Liver (tissue), 9 donors: Measurements from ENCODE around the gene AGR2. TPM values are rescaled to one million over a fixed set of nuclear protein-coding genes. Genes with fewer than 3 reads are reported as not detected.

ENCODE experiments used
- DNase-seq: peaks from one replicate; pipeline ENCODE4 v3.0.0-alpha.2; 2017; ENCODE audit warnings: low spot score
- H3K27ac ChIP-seq, 2 donors: one replicate each; pipeline ENCODE4 v1.7.0; 2013; ENCODE audit warnings: inconsistent platforms in 2 of 2, low read length in 2 of 2, control low read depth in 1 of 2, low read depth in 1 of 2, mild to moderate bottlenecking in 1 of 2
- H3K27me3 ChIP-seq, 4 donors: one replicate each; pipeline versions ENCODE4 v1.6.1 to v1.7.0; 2013; ENCODE audit warnings: low read length in 3 of 4, inconsistent platforms in 1 of 4, mild to moderate bottlenecking in 1 of 4, moderate library complexity in 1 of 4; ENCODE audit not compliant: control insufficient read depth in 4 of 4, insufficient read depth in 4 of 4
- H3K36me3 ChIP-seq, 4 donors: one replicate each; pipeline versions ENCODE4 v1.6.1 to v1.7.0; 2013; ENCODE audit warnings: low read length in 3 of 4, mild to moderate bottlenecking in 3 of 4, low read depth in 1 of 4, moderate library complexity in 1 of 4; ENCODE audit not compliant: control insufficient read depth in 4 of 4, insufficient read depth in 3 of 4
- H3K4me1 ChIP-seq, 4 donors: one replicate each; pipeline versions ENCODE4 v1.6.1 to v1.7.0; 2013; ENCODE audit warnings: low read length in 3 of 4, mild to moderate bottlenecking in 3 of 4, moderate library complexity in 1 of 4; ENCODE audit not compliant: control insufficient read depth in 4 of 4, insufficient read depth in 4 of 4
- H3K4me3 ChIP-seq, 3 donors: one replicate each; pipeline versions ENCODE4 v1.6.1 to v1.7.0; 2013; ENCODE audit warnings: low read length in 3 of 3, control low read depth in 1 of 3, low read depth in 1 of 3, mild to moderate bottlenecking in 1 of 3
- H3K9ac ChIP-seq, 2 donors: one replicate each; pipeline ENCODE4 v1.7.0; 2013; ENCODE audit warnings: low read length in 2 of 2, mild to moderate bottlenecking in 2 of 2, moderate library complexity in 2 of 2, control low read depth in 1 of 2, low read depth in 1 of 2
- H3K9me3 ChIP-seq, 4 donors: one replicate each; pipeline versions ENCODE4 v1.6.1 to v1.7.0; 2013; ENCODE audit warnings: low read length in 3 of 4; ENCODE audit not compliant: control insufficient read depth in 4 of 4
- CTCF ChIP-seq: fragments of 150-350 bp; IDR thresholded peaks from 2 replicates; pipeline ENCODE4 v1.5.1; 2017; ENCODE audit warnings: improper control_type of control experiment, low read depth, low read length; ENCODE audit not compliant: missing input control
- EGR1 ChIP-seq, 2 donors: IDR thresholded peaks; 2 replicates each; pipeline ENCODE4 v1.6.1; 2016 to 2018; ENCODE audit warnings: antibody characterized with exemption in 2 of 2, low read depth in 2 of 2
- FOXA1 ChIP-seq: IDR thresholded peaks from 2 replicates; pipeline ENCODE4 v1.6.1; 2016; ENCODE audit warnings: antibody characterized with exemption
- GABPA ChIP-seq, 2 donors: IDR thresholded peaks in 1 of 2; conservative IDR thresholded peaks in 1 of 2; 2 replicates each; pipeline ENCODE4 v1.6.1; 2016; ENCODE audit warnings: antibody characterized with exemption in 2 of 2, mild to moderate bottlenecking in 1 of 2, moderate library complexity in 1 of 2
- HNF4A ChIP-seq, 2 donors: conservative IDR thresholded peaks; 2 replicates each; pipeline ENCODE4 v1.6.1; 2016; ENCODE audit warnings: antibody characterized with exemption in 2 of 2, mild to moderate bottlenecking in 2 of 2
- HNF4G ChIP-seq: IDR thresholded peaks from 2 replicates; pipeline ENCODE4 v1.6.1; 2016; ENCODE audit warnings: antibody characterized with exemption
- JUND ChIP-seq, 2 donors: IDR thresholded peaks; 2 replicates each; pipeline ENCODE4 v1.6.1; 2016; ENCODE audit warnings: antibody characterized with exemption in 2 of 2
- MAX ChIP-seq: IDR thresholded peaks from 2 replicates; pipeline ENCODE4 v1.6.1; 2016; ENCODE audit warnings: antibody characterized with exemption
- RAD21 ChIP-seq, 2 donors: IDR thresholded peaks; 2 replicates each; pipeline ENCODE4 v1.6.1; 2016; ENCODE audit warnings: antibody characterized with exemption in 2 of 2, mild to moderate bottlenecking in 2 of 2
- RXRA ChIP-seq, 2 donors: IDR thresholded peaks; 2 replicates each; pipeline ENCODE4 v1.6.1; 2017 to 2018; ENCODE audit warnings: antibody characterized with exemption in 2 of 2, mild to moderate bottlenecking in 1 of 2
- SP1 ChIP-seq: IDR thresholded peaks from 2 replicates; pipeline ENCODE4 v1.6.1; 2018; ENCODE audit warnings: antibody characterized with exemption, mild to moderate bottlenecking
- TAF1 ChIP-seq: conservative IDR thresholded peaks from 2 replicates; pipeline ENCODE4 v1.6.1; 2016; ENCODE audit warnings: antibody characterized with exemption, mild to moderate bottlenecking
- YY1 ChIP-seq: IDR thresholded peaks from 2 replicates; pipeline ENCODE4 v1.6.1; 2016; ENCODE audit warnings: antibody characterized with exemption, mild to moderate bottlenecking
- WGBS: extraction: QIAGEN DNeasy Blood & Tissue Kit; methylation state at CpG from one replicate; pipeline ENCODE4 v1.1.7; 2013; 5-methylcytosine and 5-hydroxymethylcytosine counted together
- polyA plus RNA-seq, 2 donors: library from polyadenylated mRNA; stranded (reverse) in 1 of 2; unstranded in 1 of 2; fragments of 200-250 nt in 1 of 2; fragments of >200 nt in 1 of 2; fragmentation: Nextera tagmentation in 1 of 2; extraction: Ambion mirVana in 1 of 2; gene quantifications; one replicate each; pipeline versions ENCODE4 v1.2.1 to v1.2.3, GENCODE V29; 2013 to 2015
- total RNA-seq, 2 donors: library from RNA; depleted of rRNA; stranded (reverse); fragments of >200 nt; gene quantifications; one replicate each; pipeline ENCODE4 v1.2.3, GENCODE V29; 2014
- TF ChIP-seq, protein P1 (sequence below): IDR thresholded peaks from 2 replicates; pipeline ENCODE4 v1.6.1; 2016; ENCODE audit warnings: antibody characterized with exemption, mild to moderate bottlenecking
- TF ChIP-seq, protein P2 (sequence below): IDR thresholded peaks from 2 replicates; pipeline ENCODE4 v1.6.1; 2016; ENCODE audit warnings: antibody characterized with exemption
- donor health status: healthy.
- donor health status: healthy.
- donor health status: healthy.
- donor health status: healthy.
- donor health status: healthy.

Gene AGR2
- total and polyA plus RNA-seq, 4 donors, result 0.37 to 0.45 TPM; not detected in 2

DNA sequence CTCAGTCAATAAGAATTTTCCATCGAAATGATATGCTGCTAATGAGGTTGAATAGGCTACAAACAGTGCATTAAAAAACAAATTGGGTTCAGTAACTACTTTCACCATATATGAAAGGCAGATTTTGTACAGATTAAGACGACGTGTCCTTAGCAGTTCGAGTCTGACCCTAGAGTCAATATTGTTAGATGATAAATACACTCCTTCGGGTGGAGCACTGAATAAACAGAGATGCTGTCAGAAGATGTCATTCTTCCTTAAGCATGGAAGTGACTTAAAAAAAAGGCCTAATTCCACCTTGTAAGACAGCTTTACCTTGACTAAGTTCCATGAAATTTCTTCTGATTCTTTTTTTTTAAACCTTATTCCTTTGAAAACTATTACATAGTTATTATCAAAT, 5.8 kb upstream of the AGR2 start (continued):
- TF ChIP-seq MAX (no peak), TAF1 (no peak)

GRCh38 chr7:16810112-16810511, 5.3 kb upstream of the AGR2 start:
- TF ChIP-seq HNF4A (conservative IDR thresholded peaks at IDR 0.05) (no peak), FOXA1 (no peak), JUND (IDR thresholded peaks at IDR 0.05) (no peak), RXRA (IDR thresholded peaks at IDR 0.05) (no peak), CTCF (no peak), HNF4G (no peak), SP1 (no peak), EGR1 (IDR thresholded peaks at IDR 0.05; ENCODE audit: low read depth in 2 of 2) (no peak), RAD21 (IDR thresholded peaks at IDR 0.05) (no peak), GABPA (IDR thresholded peaks at IDR 0.05 in 1 of 2, conservative IDR thresholded peaks at IDR 0.05 in 1 of 2) (no peak), TAF1 (no peak)
- TF ChIP-seq, protein P1, sequence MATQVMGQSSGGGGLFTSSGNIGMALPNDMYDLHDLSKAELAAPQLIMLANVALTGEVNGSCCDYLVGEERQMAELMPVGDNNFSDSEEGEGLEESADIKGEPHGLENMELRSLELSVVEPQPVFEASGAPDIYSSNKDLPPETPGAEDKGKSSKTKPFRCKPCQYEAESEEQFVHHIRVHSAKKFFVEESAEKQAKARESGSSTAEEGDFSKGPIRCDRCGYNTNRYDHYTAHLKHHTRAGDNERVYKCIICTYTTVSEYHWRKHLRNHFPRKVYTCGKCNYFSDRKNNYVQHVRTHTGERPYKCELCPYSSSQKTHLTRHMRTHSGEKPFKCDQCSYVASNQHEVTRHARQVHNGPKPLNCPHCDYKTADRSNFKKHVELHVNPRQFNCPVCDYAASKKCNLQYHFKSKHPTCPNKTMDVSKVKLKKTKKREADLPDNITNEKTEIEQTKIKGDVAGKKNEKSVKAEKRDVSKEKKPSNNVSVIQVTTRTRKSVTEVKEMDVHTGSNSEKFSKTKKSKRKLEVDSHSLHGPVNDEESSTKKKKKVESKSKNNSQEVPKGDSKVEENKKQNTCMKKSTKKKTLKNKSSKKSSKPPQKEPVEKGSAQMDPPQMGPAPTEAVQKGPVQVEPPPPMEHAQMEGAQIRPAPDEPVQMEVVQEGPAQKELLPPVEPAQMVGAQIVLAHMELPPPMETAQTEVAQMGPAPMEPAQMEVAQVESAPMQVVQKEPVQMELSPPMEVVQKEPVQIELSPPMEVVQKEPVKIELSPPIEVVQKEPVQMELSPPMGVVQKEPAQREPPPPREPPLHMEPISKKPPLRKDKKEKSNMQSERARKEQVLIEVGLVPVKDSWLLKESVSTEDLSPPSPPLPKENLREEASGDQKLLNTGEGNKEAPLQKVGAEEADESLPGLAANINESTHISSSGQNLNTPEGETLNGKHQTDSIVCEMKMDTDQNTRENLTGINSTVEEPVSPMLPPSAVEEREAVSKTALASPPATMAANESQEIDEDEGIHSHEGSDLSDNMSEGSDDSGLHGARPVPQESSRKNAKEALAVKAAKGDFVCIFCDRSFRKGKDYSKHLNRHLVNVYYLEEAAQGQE, result no peak
- H3K9me3 ChIP-seq, result no peaks in the 10 kb centered on the region
- no peak overlapping the region for H3K4me3 ChIP-seq
- DNase-seq, result no peak
- no peaks in the 10 kb centered on the region for H3K27me3 ChIP-seq
- WGBS, result 49% methylated on average over 2 of the region's 2 CpGs
- H3K36me3 ChIP-seq, result no peaks in the 10 kb centered on the region
- H3K9ac ChIP-seq, result no peak overlapping the region
- H3K27ac ChIP-seq, result no peak overlapping the region
- H3K4me1 ChIP-seq, result no peaks in the 10 kb centered on the region

GRCh38 chr7:16805441-16805840, 642 bp upstream of the AGR2 start:
- no peaks in the 10 kb centered on the region for H3K27me3 ChIP-seq
- 58% methylated on average over 3 of the region's 3 CpGs for WGBS
- TF ChIP-seq MAX (no peak), HNF4A (conservative IDR thresholded peaks at IDR 0.05) (no peak), EGR1 (IDR thresholded peaks at IDR 0.05; ENCODE audit: low read depth in 2 of 2) (no peak), GABPA (IDR thresholded peaks at IDR 0.05 in 1 of 2, conservative IDR thresholded peaks at IDR 0.05 in 1 of 2) (no peak), YY1 (no peak), RXRA (IDR thresholded peaks at IDR 0.05) (no peak), RAD21 (IDR thresholded peaks at IDR 0.05) (no peak)
- TF ChIP-seq, protein P2, sequence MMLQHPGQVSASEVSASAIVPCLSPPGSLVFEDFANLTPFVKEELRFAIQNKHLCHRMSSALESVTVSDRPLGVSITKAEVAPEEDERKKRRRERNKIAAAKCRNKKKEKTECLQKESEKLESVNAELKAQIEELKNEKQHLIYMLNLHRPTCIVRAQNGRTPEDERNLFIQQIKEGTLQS, result no peak
- no peak overlapping the region for H3K9ac ChIP-seq
- no peaks in the 10 kb centered on the region for H3K4me1 ChIP-seq
- H3K36me3 ChIP-seq, result no peaks in the 10 kb centered on the region
- H3K4me3 ChIP-seq, result no peak overlapping the region
- no peak for DNase-seq
- H3K9me3 ChIP-seq, result no peaks in the 10 kb centered on the region
- H3K27ac ChIP-seq, result no peak overlapping the region
